Prostate gland (tissue), 2 donors: ENCODE measurements around the gene PTGES. TPM values are rescaled to one million over a fixed set of nuclear protein-coding genes. Genes with fewer than 3 reads are reported as not detected.
"Not testable (repeated sequence)": the region's sequence is repeated elsewhere in the genome, so short reads cannot be mapped to it uniquely, and the experiment has no call there.

ENCODE experiments used
- DNase-seq: peaks from one replicate; pipeline ENCODE4 v3.0.0-alpha.2; 2019; ENCODE audit warnings: low spot score
- H3K27ac ChIP-seq, 2 donors: fragments of 200-600 bp; sonication (generic); 2 replicates each; pipeline ENCODE4 v1.5.1; 2017 to 2019
- H3K27me3 ChIP-seq: fragments of 200-600 bp; sonication (generic); replicated peaks from 2 replicates; pipeline ENCODE4 v1.5.1; 2019; ENCODE audit not compliant: insufficient read depth
- H3K36me3 ChIP-seq, 2 donors: fragments of 200-600 bp; sonication (generic); 1 replicate in 1 of 2; 2 replicates in 1 of 2; pipeline versions ENCODE4 v1.5.1 to v1.8.1; 2017 to 2019
- H3K4me1 ChIP-seq: fragments of 200-600 bp; sonication (generic); replicated peaks from 2 replicates; pipeline ENCODE4 v1.5.1; 2019
- H3K4me3 ChIP-seq, 2 donors: fragments of 200-600 bp; sonication (generic); 2 replicates each; pipeline ENCODE4 v1.5.1; 2017 to 2019
- H3K9me3 ChIP-seq: fragments of 200-600 bp; sonication (generic); 2 replicates; pipeline ENCODE4 v1.5.1; 2017
- POLR2A ChIP-seq: fragments of 450-650 bp; IDR thresholded peaks from one replicate; pipeline ENCODE4 v1.6.1; 2016; ENCODE audit warnings: antibody characterized with exemption, mild to moderate bottlenecking
- POLR2AphosphoS5 ChIP-seq: sonication (generic); formaldehyde crosslinking; IDR thresholded peaks from one replicate; pipeline ENCODE4 v1.6.1; 2017; ENCODE audit warnings: antibody characterized with exemption
- WGBS: methylation state at CpG from one replicate; pipeline ENCODE4 v1.1.5; 2018; 5-methylcytosine and 5-hydroxymethylcytosine counted together
- intact Hi-C: fragments of 100-400 bp; cut with DNase I; formaldehyde crosslinking; loops from one replicate; pipeline ENCODE4 v1.14.2; 2022
- total RNA-seq, 2 donors: library from RNA; depleted of rRNA; stranded (reverse); fragments of >200 nt; gene quantifications; one replicate each; pipeline ENCODE4 v1.1.0, GENCODE V29; 2016
- TF ChIP-seq, protein P1 (sequence below), 4 experiments: fragments of 200-600 bp in 2 of 4; fragments of 450-650 bp in 2 of 4; sonication (generic) in 2 of 4; IDR thresholded peaks; 1 replicate in 3 of 4; 2 replicates in 1 of 4; pipeline ENCODE4 v1.5.1; 2016 to 2019; ENCODE audit warnings: antibody characterized with exemption in 4 of 4, mild to moderate bottlenecking in 2 of 4, moderate library complexity in 2 of 4

The PTGES gene
- total RNA-seq, 2 donors from 2014 or later = 3.9 to 19.9 TPM

DNA sequence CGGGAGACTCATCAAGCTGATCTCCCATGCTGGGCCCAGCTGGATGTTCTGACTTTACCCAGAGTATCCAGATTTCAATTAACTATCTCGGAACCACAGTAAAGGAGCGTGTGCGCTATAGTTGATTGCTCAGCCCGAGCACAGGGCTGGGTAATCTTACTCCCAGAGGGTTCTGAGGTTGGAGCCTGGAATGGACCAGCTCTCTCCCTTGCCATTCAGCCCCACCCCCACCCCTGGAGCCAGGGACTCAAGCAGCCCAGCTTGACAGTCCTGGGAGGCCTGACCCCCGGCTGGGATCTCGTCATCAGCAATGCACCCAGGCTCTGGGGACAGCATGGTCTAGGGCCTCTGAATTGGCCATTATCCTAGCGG, 23.7 kb upstream of the PTGES start:
- Histone ChIP-seq H3K4me3 (no peak overlapping the region), H3K27me3 (no peaks in the 10 kb centered on the region), H3K27ac (peak overlapping the region; percentile 22 to 52), H3K4me1 (no peaks in the 10 kb centered on the region), H3K9me3 (no peaks in the 10 kb centered on the region), H3K36me3 (no peaks in the 10 kb centered on the region)
- WGBS = 68% methylated on average over 8 of the region's 8 CpGs
- DNase-seq = no peak
- intact Hi-C loops = no loop called here
- no peak for TF ChIP-seq POLR2AphosphoS5
- TF ChIP-seq POLR2A = no peak

DNA sequence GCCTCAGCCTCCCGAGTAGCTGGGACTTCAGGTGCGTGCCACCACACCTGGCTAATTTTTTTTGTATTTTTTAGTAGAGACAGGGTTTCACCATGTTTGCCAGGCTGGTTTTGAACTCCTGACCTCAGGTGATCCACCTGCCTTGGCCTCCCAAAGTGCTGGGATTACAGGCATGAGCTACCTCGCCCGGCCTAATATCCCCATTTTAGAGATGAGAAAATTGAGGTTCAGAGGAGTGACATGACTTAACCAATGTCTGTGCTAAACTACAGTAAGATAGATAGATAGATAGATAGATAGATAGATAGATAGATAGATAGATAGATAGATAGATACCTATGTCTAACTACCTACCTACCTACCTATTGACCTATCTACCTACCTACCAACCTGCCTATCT, 23.3 kb upstream of the PTGES start:
- H3K9me3 ChIP-seq, H3K36me3 ChIP-seq, intact Hi-C loops, H3K27ac ChIP-seq, H3K27me3 ChIP-seq, H3K4me1 ChIP-seq, DNase-seq, H3K4me3 ChIP-seq: not testable (repeated sequence)
- 92% methylated on average over 4 of the region's 4 CpGs for WGBS

DNA sequence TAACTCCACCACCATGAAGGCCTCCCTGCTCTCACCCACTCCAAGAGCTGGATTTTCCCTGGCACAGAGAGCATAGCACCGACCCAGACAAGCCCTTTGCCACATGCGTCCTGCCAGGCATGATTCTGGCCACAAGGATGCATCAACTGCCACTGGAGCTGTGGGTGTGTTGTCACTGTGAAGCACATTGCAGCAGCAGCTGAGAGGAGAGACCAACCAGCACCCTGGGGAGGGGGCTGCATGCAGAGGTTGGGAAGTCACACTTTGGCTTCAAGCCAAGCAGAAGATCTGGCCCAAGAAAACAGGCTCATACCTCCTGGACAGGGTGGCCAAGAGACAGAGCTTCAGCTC, 22.6 kb upstream of the PTGES start:
- 50% methylated on average over 2 of the region's 2 CpGs for WGBS
- no peak for TF ChIP-seq POLR2AphosphoS5
- TF ChIP-seq, protein P1, sequence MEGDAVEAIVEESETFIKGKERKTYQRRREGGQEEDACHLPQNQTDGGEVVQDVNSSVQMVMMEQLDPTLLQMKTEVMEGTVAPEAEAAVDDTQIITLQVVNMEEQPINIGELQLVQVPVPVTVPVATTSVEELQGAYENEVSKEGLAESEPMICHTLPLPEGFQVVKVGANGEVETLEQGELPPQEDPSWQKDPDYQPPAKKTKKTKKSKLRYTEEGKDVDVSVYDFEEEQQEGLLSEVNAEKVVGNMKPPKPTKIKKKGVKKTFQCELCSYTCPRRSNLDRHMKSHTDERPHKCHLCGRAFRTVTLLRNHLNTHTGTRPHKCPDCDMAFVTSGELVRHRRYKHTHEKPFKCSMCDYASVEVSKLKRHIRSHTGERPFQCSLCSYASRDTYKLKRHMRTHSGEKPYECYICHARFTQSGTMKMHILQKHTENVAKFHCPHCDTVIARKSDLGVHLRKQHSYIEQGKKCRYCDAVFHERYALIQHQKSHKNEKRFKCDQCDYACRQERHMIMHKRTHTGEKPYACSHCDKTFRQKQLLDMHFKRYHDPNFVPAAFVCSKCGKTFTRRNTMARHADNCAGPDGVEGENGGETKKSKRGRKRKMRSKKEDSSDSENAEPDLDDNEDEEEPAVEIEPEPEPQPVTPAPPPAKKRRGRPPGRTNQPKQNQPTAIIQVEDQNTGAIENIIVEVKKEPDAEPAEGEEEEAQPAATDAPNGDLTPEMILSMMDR (IDR thresholded peaks at IDR 0.05) = no peak
- TF ChIP-seq POLR2A = no peak
- Histone ChIP-seq H3K4me1 (no peaks in the 10 kb centered on the region), H3K9me3 (no peaks in the 10 kb centered on the region), H3K27ac (no peak overlapping the region), H3K36me3 (no peaks in the 10 kb centered on the region), H3K4me3 (no peak overlapping the region), H3K27me3 (no peaks in the 10 kb centered on the region)
- DNase-seq = no peak
- intact Hi-C loops = no loop called here

DNA sequence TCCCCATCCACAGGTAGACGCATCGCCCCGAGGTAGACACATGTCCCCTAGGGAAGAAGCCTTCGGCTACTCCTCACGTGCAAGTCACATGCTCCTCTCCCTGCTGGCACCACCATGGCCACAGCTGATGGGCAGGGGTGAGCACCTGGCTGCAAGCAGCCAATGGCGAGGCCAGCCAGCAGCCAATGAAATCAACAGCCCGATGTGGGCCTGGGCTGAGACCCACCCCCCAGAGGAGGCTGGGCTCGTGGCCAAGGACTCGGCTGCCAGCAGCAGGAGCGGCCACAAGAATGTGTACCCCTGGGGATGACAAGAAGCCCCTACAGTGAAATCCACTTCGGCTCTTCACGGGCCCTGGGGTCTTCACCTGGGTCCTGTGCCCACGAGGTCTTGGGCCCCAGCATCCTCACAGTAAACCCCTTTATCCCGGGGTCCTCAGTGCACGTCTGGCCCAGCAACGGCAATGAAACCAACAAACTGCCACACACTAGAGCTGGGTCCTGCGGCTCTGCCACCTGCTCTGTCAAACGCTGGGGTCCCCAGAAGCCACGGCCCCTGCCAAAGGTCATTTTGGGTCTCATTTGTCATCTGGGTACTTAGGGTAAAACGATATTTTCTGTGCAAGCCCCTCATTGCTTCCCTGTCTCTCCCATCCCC, 22.1 kb upstream of the PTGES start:
- Histone ChIP-seq H3K27ac (no peak overlapping the region), H3K9me3 (no peaks in the 10 kb centered on the region), H3K36me3 (no peaks in the 10 kb centered on the region), H3K4me1 (no peaks in the 10 kb centered on the region), H3K4me3 (no peak overlapping the region), H3K27me3 (no peaks in the 10 kb centered on the region)
- 57% methylated on average over 20 of the region's 20 CpGs for WGBS
- no peak for DNase-seq
- intact Hi-C loops = no loop called here
- TF ChIP-seq, protein P1 (IDR thresholded peaks at IDR 0.05) = no peak
- no peak for TF ChIP-seq POLR2AphosphoS5
- TF ChIP-seq POLR2A = no peak

DNA sequence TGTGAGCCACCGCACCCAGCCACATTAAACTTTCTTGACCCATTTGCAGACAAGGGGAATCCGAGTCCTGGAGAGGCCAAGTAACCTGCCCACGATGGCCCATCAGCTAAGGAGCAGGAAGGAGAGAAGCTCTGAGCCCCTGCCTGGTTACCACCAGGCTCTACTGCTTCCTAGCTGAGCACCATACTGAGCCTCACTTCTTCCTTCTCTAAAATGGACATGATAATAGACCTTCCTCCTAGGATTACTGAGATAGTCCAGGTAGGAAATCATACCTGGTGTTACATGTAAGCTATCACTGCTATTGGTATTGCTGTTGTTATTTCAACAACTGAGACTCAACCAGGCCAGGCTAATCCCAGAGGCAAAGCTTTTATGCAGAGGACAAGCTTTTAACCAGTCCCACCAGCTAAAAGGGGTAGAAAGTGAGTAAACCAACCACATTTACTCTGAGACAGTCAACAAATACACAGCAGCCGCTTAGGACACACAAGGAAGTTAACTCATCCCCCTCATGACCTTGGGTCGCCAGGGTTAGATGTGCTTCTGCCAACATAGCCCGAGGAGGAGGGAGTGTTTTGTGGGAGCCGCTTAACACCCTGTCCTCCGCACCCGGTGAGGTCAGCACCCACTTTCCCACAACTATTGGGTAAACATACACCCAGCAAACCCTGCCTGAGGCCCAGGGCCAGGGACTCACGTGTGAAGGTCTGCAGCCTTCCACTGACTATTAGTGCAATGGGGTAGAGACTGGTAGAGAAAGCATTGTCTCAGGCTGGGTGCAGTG, 20.6 kb upstream of the PTGES start:
- TF ChIP-seq, protein P1 (IDR thresholded peaks at IDR 0.05) = no peak
- no peak for TF ChIP-seq POLR2A
- no peak for TF ChIP-seq POLR2AphosphoS5
- no peak overlapping the region for H3K4me3 ChIP-seq
- WGBS = 72% methylated on average over 10 of the region's 10 CpGs
- H3K27ac ChIP-seq = no peak overlapping the region
- H3K27me3 ChIP-seq = no peaks in the 10 kb centered on the region
- H3K36me3 ChIP-seq = no peaks in the 10 kb centered on the region
- no peaks in the 10 kb centered on the region for H3K9me3 ChIP-seq
- H3K4me1 ChIP-seq = no peaks in the 10 kb centered on the region
- DNase-seq = no peak
- intact Hi-C loops = no loop called here

DNA sequence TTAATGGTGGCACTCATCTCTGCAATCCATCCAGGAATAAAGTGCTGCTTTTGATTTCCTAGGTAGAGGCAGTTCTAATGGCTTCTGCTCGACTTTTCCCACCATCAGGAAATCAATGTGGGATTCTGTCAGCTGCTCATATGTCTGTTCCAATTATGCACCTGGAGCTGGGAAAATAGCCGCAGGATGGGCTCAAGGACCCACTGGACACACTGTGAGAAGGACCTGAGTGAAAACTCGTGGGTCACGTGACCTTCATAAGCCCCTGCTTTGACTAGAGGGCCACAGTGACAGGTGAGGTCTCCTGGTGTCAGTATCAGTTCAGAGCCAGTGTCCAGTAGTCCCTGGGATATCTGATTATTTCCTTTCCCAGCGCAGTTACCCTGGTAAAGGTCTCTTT, 17.9 kb upstream of the PTGES start:
- Histone ChIP-seq H3K9me3 (no peaks in the 10 kb centered on the region), H3K4me3 (no peak overlapping the region), H3K27ac (no peak overlapping the region), H3K36me3 (no peaks in the 10 kb centered on the region), H3K27me3 (no peaks in the 10 kb centered on the region), H3K4me1 (no peaks in the 10 kb centered on the region)
- DNase-seq = no peak
- intact Hi-C loops = no loop called here
- 86% methylated on average over 5 of the region's 5 CpGs for WGBS
- TF ChIP-seq POLR2A (no peak), POLR2AphosphoS5 (no peak)
- TF ChIP-seq, protein P1 (IDR thresholded peaks at IDR 0.05) = no peak
